Liver (tissue), 9 donors: ENCODE data around the gene PPP4R4. TPM values are rescaled to one million over a fixed set of nuclear protein-coding genes. Genes with fewer than 3 reads are reported as not detected.

ENCODE experiments used
- DNase-seq: peaks from one replicate; pipeline ENCODE4 v3.0.0-alpha.2; 2017; ENCODE audit warnings: low spot score
- H3K27ac ChIP-seq, 2 donors: one replicate each; pipeline ENCODE4 v1.7.0; 2013; ENCODE audit warnings: inconsistent platforms in 2 of 2, low read length in 2 of 2, control low read depth in 1 of 2, low read depth in 1 of 2, mild to moderate bottlenecking in 1 of 2
- H3K27me3 ChIP-seq, 4 donors: one replicate each; pipeline versions ENCODE4 v1.6.1 to v1.7.0; 2013; ENCODE audit warnings: low read length in 3 of 4, inconsistent platforms in 1 of 4, mild to moderate bottlenecking in 1 of 4, moderate library complexity in 1 of 4; ENCODE audit not compliant: control insufficient read depth in 4 of 4, insufficient read depth in 4 of 4
- H3K36me3 ChIP-seq, 4 donors: one replicate each; pipeline versions ENCODE4 v1.6.1 to v1.7.0; 2013; ENCODE audit warnings: low read length in 3 of 4, mild to moderate bottlenecking in 3 of 4, low read depth in 1 of 4, moderate library complexity in 1 of 4; ENCODE audit not compliant: control insufficient read depth in 4 of 4, insufficient read depth in 3 of 4
- H3K4me1 ChIP-seq, 4 donors: one replicate each; pipeline versions ENCODE4 v1.6.1 to v1.7.0; 2013; ENCODE audit warnings: low read length in 3 of 4, mild to moderate bottlenecking in 3 of 4, moderate library complexity in 1 of 4; ENCODE audit not compliant: control insufficient read depth in 4 of 4, insufficient read depth in 4 of 4
- H3K4me3 ChIP-seq, 3 donors: one replicate each; pipeline versions ENCODE4 v1.6.1 to v1.7.0; 2013; ENCODE audit warnings: low read length in 3 of 3, control low read depth in 1 of 3, low read depth in 1 of 3, mild to moderate bottlenecking in 1 of 3
- H3K9ac ChIP-seq, 2 donors: one replicate each; pipeline ENCODE4 v1.7.0; 2013; ENCODE audit warnings: low read length in 2 of 2, mild to moderate bottlenecking in 2 of 2, moderate library complexity in 2 of 2, control low read depth in 1 of 2, low read depth in 1 of 2
- H3K9me3 ChIP-seq, 4 donors: one replicate each; pipeline versions ENCODE4 v1.6.1 to v1.7.0; 2013; ENCODE audit warnings: low read length in 3 of 4; ENCODE audit not compliant: control insufficient read depth in 4 of 4
- FOXA2 ChIP-seq: IDR thresholded peaks from 2 replicates; pipeline ENCODE4 v1.6.1; 2016; ENCODE audit warnings: antibody characterized with exemption
- GABPA ChIP-seq, 2 donors: IDR thresholded peaks in 1 of 2; conservative IDR thresholded peaks in 1 of 2; 2 replicates each; pipeline ENCODE4 v1.6.1; 2016; ENCODE audit warnings: antibody characterized with exemption in 2 of 2, mild to moderate bottlenecking in 1 of 2, moderate library complexity in 1 of 2
- HNF4A ChIP-seq, 2 donors: conservative IDR thresholded peaks; 2 replicates each; pipeline ENCODE4 v1.6.1; 2016; ENCODE audit warnings: antibody characterized with exemption in 2 of 2, mild to moderate bottlenecking in 2 of 2
- HNF4G ChIP-seq: IDR thresholded peaks from 2 replicates; pipeline ENCODE4 v1.6.1; 2016; ENCODE audit warnings: antibody characterized with exemption
- RAD21 ChIP-seq, 2 donors: IDR thresholded peaks; 2 replicates each; pipeline ENCODE4 v1.6.1; 2016; ENCODE audit warnings: antibody characterized with exemption in 2 of 2, mild to moderate bottlenecking in 2 of 2
- SP1 ChIP-seq: IDR thresholded peaks from 2 replicates; pipeline ENCODE4 v1.6.1; 2018; ENCODE audit warnings: antibody characterized with exemption, mild to moderate bottlenecking
- TAF1 ChIP-seq: conservative IDR thresholded peaks from 2 replicates; pipeline ENCODE4 v1.6.1; 2016; ENCODE audit warnings: antibody characterized with exemption, mild to moderate bottlenecking
- WGBS: extraction: QIAGEN DNeasy Blood & Tissue Kit; methylation state at CpG from one replicate; pipeline ENCODE4 v1.1.7; 2013; 5-methylcytosine and 5-hydroxymethylcytosine counted together
- polyA plus RNA-seq, 2 donors: library from polyadenylated mRNA; stranded (reverse) in 1 of 2; unstranded in 1 of 2; fragments of 200-250 nt in 1 of 2; fragments of >200 nt in 1 of 2; fragmentation: Nextera tagmentation in 1 of 2; extraction: Ambion mirVana in 1 of 2; gene quantifications; one replicate each; pipeline versions ENCODE4 v1.2.1 to v1.2.3, GENCODE V29; 2013 to 2015
- total RNA-seq, 2 donors: library from RNA; depleted of rRNA; stranded (reverse); fragments of >200 nt; gene quantifications; one replicate each; pipeline ENCODE4 v1.2.3, GENCODE V29; 2014
- TF ChIP-seq, protein P1 (sequence below): IDR thresholded peaks from 2 replicates; pipeline ENCODE4 v1.6.1; 2016; ENCODE audit warnings: antibody characterized with exemption
- TF ChIP-seq, protein P2 (sequence below): IDR thresholded peaks from 2 replicates; pipeline ENCODE4 v1.6.1; 2016; ENCODE audit warnings: antibody characterized with exemption
- TF ChIP-seq, protein P3 (sequence below): fragments of 150-350 bp; IDR thresholded peaks from 2 replicates; pipeline ENCODE4 v1.5.1; 2017; ENCODE audit warnings: improper control_type of control experiment, low read depth, low read length; ENCODE audit not compliant: missing input control
- TF ChIP-seq, protein P4 (sequence below): IDR thresholded peaks from 2 replicates; pipeline ENCODE4 v1.6.1; 2016; ENCODE audit warnings: antibody characterized with exemption
- TF ChIP-seq, protein P5 (sequence below): IDR thresholded peaks from 2 replicates; pipeline ENCODE4 v1.6.1; 2016; ENCODE audit warnings: antibody characterized with exemption, mild to moderate bottlenecking
- donor health status: healthy.
- donor health status: healthy.
- donor health status: healthy.
- donor health status: healthy.
- donor health status: healthy.

PPP4R4 gene
- total and polyA plus RNA-seq, 4 donors, result 0.52 to 2.4 (median 0.99) TPM

DNA sequence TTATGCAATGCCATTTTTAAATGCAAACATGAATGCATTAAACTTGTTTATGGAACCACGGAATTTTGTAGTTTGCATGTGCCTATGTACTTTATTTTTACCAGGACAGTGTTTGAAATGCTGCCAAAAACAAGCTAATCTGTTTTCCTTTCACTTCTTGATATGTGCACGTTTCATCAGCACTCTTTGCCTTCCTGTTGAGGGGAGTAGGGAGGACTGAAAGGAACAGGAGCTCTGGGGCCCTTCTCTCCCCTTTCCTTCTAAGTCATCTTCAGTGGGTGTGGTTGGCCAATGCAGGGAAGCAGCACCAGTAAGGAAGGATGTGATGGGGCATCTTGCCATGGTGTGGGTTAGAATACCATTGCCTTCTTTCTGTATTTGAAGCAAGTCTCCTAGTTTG, 12.1 kb upstream of the PPP4R4 start:
- H3K4me1 ChIP-seq, result peaks cover 0 to 6% (median 3%) of the 10 kb centered on the region in 4 donors
- no peak overlapping the region for H3K27ac ChIP-seq
- H3K9ac ChIP-seq, result no peak overlapping the region
- no peak overlapping the region for H3K4me3 ChIP-seq
- TF ChIP-seq HNF4A (conservative IDR thresholded peaks at IDR 0.05) (no peak), FOXA2 (no peak)
- no peaks in the 10 kb centered on the region for H3K36me3 ChIP-seq
- no peaks in the 10 kb centered on the region for H3K9me3 ChIP-seq
- DNase-seq, result no peak
- WGBS, result 2% methylated on average over 2 of the region's 2 CpGs
- H3K27me3 ChIP-seq, result no peaks in the 10 kb centered on the region

DNA sequence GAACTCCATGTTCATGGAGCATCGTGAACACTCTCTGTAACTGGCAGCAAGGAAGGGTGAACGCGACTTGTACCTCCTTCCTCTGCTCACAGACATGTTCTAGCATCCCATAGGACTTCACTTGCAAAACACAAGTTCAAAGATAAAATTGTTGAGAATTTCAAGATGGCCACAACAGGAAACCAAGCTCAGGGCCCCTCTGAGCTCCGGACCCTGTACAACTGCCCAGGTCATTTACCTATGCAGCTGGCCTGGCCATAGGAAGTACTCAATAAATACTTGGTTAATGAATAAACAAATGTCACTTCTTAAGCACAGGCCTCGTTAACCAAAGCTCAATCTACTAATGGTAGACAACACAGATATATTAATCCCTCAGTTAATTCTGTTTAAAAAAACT, 11.7 kb upstream of the PPP4R4 start:
- H3K27me3 ChIP-seq, result no peaks in the 10 kb centered on the region
- TF ChIP-seq SP1, result no peak
- no peak for TF ChIP-seq GABPA (IDR thresholded peaks at IDR 0.05 in 1 of 2, conservative IDR thresholded peaks at IDR 0.05 in 1 of 2)
- TF ChIP-seq HNF4A (conservative IDR thresholded peaks at IDR 0.05), result no peak
- TF ChIP-seq, protein P1, sequence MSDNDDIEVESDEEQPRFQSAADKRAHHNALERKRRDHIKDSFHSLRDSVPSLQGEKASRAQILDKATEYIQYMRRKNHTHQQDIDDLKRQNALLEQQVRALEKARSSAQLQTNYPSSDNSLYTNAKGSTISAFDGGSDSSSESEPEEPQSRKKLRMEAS, result no peak
- TF ChIP-seq RAD21 (IDR thresholded peaks at IDR 0.05), result no peak
- no peak for TF ChIP-seq TAF1
- TF ChIP-seq, protein P2, sequence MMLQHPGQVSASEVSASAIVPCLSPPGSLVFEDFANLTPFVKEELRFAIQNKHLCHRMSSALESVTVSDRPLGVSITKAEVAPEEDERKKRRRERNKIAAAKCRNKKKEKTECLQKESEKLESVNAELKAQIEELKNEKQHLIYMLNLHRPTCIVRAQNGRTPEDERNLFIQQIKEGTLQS, result no peak
- no peak for TF ChIP-seq HNF4G
- TF ChIP-seq, protein P3, sequence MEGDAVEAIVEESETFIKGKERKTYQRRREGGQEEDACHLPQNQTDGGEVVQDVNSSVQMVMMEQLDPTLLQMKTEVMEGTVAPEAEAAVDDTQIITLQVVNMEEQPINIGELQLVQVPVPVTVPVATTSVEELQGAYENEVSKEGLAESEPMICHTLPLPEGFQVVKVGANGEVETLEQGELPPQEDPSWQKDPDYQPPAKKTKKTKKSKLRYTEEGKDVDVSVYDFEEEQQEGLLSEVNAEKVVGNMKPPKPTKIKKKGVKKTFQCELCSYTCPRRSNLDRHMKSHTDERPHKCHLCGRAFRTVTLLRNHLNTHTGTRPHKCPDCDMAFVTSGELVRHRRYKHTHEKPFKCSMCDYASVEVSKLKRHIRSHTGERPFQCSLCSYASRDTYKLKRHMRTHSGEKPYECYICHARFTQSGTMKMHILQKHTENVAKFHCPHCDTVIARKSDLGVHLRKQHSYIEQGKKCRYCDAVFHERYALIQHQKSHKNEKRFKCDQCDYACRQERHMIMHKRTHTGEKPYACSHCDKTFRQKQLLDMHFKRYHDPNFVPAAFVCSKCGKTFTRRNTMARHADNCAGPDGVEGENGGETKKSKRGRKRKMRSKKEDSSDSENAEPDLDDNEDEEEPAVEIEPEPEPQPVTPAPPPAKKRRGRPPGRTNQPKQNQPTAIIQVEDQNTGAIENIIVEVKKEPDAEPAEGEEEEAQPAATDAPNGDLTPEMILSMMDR, result no peak
- TF ChIP-seq, protein P4, sequence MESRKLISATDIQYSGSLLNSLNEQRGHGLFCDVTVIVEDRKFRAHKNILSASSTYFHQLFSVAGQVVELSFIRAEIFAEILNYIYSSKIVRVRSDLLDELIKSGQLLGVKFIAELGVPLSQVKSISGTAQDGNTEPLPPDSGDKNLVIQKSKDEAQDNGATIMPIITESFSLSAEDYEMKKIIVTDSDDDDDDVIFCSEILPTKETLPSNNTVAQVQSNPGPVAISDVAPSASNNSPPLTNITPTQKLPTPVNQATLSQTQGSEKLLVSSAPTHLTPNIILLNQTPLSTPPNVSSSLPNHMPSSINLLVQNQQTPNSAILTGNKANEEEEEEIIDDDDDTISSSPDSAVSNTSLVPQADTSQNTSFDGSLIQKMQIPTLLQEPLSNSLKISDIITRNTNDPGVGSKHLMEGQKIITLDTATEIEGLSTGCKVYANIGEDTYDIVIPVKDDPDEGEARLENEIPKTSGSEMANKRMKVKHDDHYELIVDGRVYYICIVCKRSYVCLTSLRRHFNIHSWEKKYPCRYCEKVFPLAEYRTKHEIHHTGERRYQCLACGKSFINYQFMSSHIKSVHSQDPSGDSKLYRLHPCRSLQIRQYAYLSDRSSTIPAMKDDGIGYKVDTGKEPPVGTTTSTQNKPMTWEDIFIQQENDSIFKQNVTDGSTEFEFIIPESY, result no peak
- TF ChIP-seq, protein P5, sequence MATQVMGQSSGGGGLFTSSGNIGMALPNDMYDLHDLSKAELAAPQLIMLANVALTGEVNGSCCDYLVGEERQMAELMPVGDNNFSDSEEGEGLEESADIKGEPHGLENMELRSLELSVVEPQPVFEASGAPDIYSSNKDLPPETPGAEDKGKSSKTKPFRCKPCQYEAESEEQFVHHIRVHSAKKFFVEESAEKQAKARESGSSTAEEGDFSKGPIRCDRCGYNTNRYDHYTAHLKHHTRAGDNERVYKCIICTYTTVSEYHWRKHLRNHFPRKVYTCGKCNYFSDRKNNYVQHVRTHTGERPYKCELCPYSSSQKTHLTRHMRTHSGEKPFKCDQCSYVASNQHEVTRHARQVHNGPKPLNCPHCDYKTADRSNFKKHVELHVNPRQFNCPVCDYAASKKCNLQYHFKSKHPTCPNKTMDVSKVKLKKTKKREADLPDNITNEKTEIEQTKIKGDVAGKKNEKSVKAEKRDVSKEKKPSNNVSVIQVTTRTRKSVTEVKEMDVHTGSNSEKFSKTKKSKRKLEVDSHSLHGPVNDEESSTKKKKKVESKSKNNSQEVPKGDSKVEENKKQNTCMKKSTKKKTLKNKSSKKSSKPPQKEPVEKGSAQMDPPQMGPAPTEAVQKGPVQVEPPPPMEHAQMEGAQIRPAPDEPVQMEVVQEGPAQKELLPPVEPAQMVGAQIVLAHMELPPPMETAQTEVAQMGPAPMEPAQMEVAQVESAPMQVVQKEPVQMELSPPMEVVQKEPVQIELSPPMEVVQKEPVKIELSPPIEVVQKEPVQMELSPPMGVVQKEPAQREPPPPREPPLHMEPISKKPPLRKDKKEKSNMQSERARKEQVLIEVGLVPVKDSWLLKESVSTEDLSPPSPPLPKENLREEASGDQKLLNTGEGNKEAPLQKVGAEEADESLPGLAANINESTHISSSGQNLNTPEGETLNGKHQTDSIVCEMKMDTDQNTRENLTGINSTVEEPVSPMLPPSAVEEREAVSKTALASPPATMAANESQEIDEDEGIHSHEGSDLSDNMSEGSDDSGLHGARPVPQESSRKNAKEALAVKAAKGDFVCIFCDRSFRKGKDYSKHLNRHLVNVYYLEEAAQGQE, result no peak
- H3K9ac ChIP-seq, result no peak overlapping the region
- no peak for DNase-seq
- H3K4me1 ChIP-seq, result peaks cover 0 to 6% (median 3%) of the 10 kb centered on the region in 4 donors
- no peaks in the 10 kb centered on the region for H3K36me3 ChIP-seq
- no peaks in the 10 kb centered on the region for H3K9me3 ChIP-seq
- H3K27ac ChIP-seq, result no peak overlapping the region
- H3K4me3 ChIP-seq, result no peak overlapping the region
- 86% methylated on average over 5 of the region's 5 CpGs for WGBS
